ENCODE results near the gene TRIM71. TPM values are rescaled to one million over a fixed set of nuclear protein-coding genes. Genes with fewer than 3 reads are reported as not detected.

The TRIM71 gene
- total and polyA plus RNA-seq, 2 of the 13 experiments (the other 11 are each of a cell fraction or from before 2014, with no cell fraction given): 21.7 to 76.9 TPM

GRCh38 chr3:32781211-32781968, 36.4 kb upstream of the TRIM71 start (continued):
- peak; percentile 79; the same call in 1 of the 2 replicates for TF ChIP-seq HOXD1 (CRISPR knock-in tag; IDR thresholded peaks at IDR 0.05)
- peak; percentile 80 for TF ChIP-seq ZSCAN31 (CRISPR knock-in tag; IDR thresholded peaks at IDR 0.05; ENCODE audit: low read depth)
- 0 out of 2 replicates have a peak, but pooled peaks have one; percentile 44 for TF ChIP-seq ZNF275 (CRISPR knock-in tag; IDR thresholded peaks at IDR 0.05; ENCODE audit: borderline replicate concordance)
- peak; percentile 43; the same call in 1 of the 2 replicates for TF ChIP-seq BHLHE40 (IDR thresholded peaks at IDR 0.05; ENCODE audit: low read length)
- TF ChIP-seq POGZ (CRISPR knock-in tag; IDR thresholded peaks at IDR 0.05): peak; percentile 87
- TF ChIP-seq ARID5B (CRISPR knock-in tag; IDR thresholded peaks at IDR 0.05): peak; percentile 77
- no peak; the same call in 1 of the 2 replicates for TF ChIP-seq MAF1 (CRISPR knock-in tag; IDR thresholded peaks at IDR 0.05; ENCODE audit: borderline replicate concordance)
- 0 out of 2 replicates have a peak, but pooled peaks have one; percentile 36 for TF ChIP-seq ZNF597 (CRISPR knock-in tag; IDR thresholded peaks at IDR 0.05)
- peak; percentile 61 for TF ChIP-seq ERF (CRISPR knock-in tag; IDR thresholded peaks at IDR 0.05)
- TF ChIP-seq ZNF451 (CRISPR knock-in tag; IDR thresholded peaks at IDR 0.05): no peak
- 0 out of 2 replicates have a peak, but pooled peaks have one; percentile 24 for TF ChIP-seq DZIP1 (CRISPR knock-in tag; IDR thresholded peaks at IDR 0.05)
- no peak for TF ChIP-seq KLF9 (CRISPR knock-in tag; IDR thresholded peaks at IDR 0.05; ENCODE audit: low read depth)
- no peak for TF ChIP-seq ZNF101 (CRISPR knock-in tag; IDR thresholded peaks at IDR 0.05; ENCODE audit: borderline replicate concordance, low read depth)
- TF ChIP-seq ZNF788 (CRISPR knock-in tag; IDR thresholded peaks at IDR 0.05; ENCODE audit: borderline replicate concordance): peak; percentile 85; the same call in 1 of the 2 replicates
- TF ChIP-seq PCBP1 (IDR thresholded peaks at IDR 0.05; ENCODE audit: borderline replicate concordance, low read depth, low read length): no peak
- TF ChIP-seq RXRB (CRISPR knock-in tag; IDR thresholded peaks at IDR 0.05; ENCODE audit: borderline replicate concordance): peak; percentile 70
- TF ChIP-seq HBP1 (CRISPR knock-in tag; IDR thresholded peaks at IDR 0.05; ENCODE audit: low read depth): peak; percentile 70; the same call in 1 of the 2 replicates
- 0 out of 2 replicates have a peak, but pooled peaks have one; percentile 35 for TF ChIP-seq ZNF430 (CRISPR knock-in tag; IDR thresholded peaks at IDR 0.05)

Measured in HepG2 (cell line).